Measurements from ENCODE around the gene PDIA4. TPM values are rescaled to one million over a fixed set of nuclear protein-coding genes. Genes with fewer than 3 reads are reported as not detected.

PDIA4 gene
- total RNA-seq, 4 donors from 2014 or later = 57.1 to 100 (median 61.6) TPM

GRCh38 chr7:149001427-149002068 lies 26.8 kb downstream of the PDIA4 start:
- H3K27me3 ChIP-seq = no peaks in the 10 kb centered on the region
- H3K4me1 ChIP-seq = no peaks in the 10 kb centered on the region
- no peak overlapping the region for H3K4me3 ChIP-seq
- no peak overlapping the region for H3K27ac ChIP-seq
- TF ChIP-seq POLR2A (IDR thresholded peaks at IDR 0.05) (no peak), CTCF (IDR thresholded peaks at IDR 0.05) (no peak)
- no peaks in the 10 kb centered on the region for H3K9me3 ChIP-seq
- peak in 1 of 3 donors; percentile 28 for DNase-seq
- peaks cover 0 to 38% (median 0%) of the 10 kb centered on the region in 3 donors for H3K36me3 ChIP-seq

GRCh38 chr7:149000961-149001360 lies 27.3 kb downstream of the PDIA4 start:
- TF ChIP-seq CTCF (IDR thresholded peaks at IDR 0.05) (no peak), POLR2A (IDR thresholded peaks at IDR 0.05) (no peak)
- no peak overlapping the region for H3K4me3 ChIP-seq
- H3K4me1 ChIP-seq = no peaks in the 10 kb centered on the region
- no peak for DNase-seq
- H3K27ac ChIP-seq = no peak overlapping the region
- H3K9me3 ChIP-seq = no peaks in the 10 kb centered on the region
- no peaks in the 10 kb centered on the region for H3K27me3 ChIP-seq
- peaks cover 0 to 32% (median 0%) of the 10 kb centered on the region in 3 donors for H3K36me3 ChIP-seq

- H3K27me3 ChIP-seq = no peaks in the 10 kb centered on the region
- H3K9me3 ChIP-seq = no peaks in the 10 kb centered on the region
- no peak for DNase-seq
- no peak overlapping the region for H3K27ac ChIP-seq
- H3K4me1 ChIP-seq = no peaks in the 10 kb centered on the region
- H3K4me3 ChIP-seq = no peak overlapping the region
- peaks cover 0 to 22% (median 0%) of the 10 kb centered on the region in 3 donors for H3K36me3 ChIP-seq
- TF ChIP-seq POLR2A (IDR thresholded peaks at IDR 0.05) = no peak
- no peak for TF ChIP-seq CTCF (IDR thresholded peaks at IDR 0.05)
Measured at GRCh38 chr7:148999192-148999591, 29.1 kb downstream of the PDIA4 start.

- H3K4me3 ChIP-seq = no peak overlapping the region
- peaks cover 0 to 6% (median 0%) of the 10 kb centered on the region in 3 donors for H3K36me3 ChIP-seq
- no peaks in the 10 kb centered on the region for H3K27me3 ChIP-seq
- DNase-seq = peak in 1 of 3 donors; percentile 6
- TF ChIP-seq CTCF (IDR thresholded peaks at IDR 0.05) = no peak
- no peak for TF ChIP-seq POLR2A (IDR thresholded peaks at IDR 0.05)
- no peaks in the 10 kb centered on the region for H3K4me1 ChIP-seq
- no peaks in the 10 kb centered on the region for H3K9me3 ChIP-seq
- H3K27ac ChIP-seq = no peak overlapping the region
Measured at GRCh38 chr7:148997497-148997896, 30.8 kb downstream of the PDIA4 start.

GRCh38 chr7:148994576-148994975 lies 33.7 kb downstream of the PDIA4 start:
- no peak overlapping the region for H3K27ac ChIP-seq
- no peak overlapping the region for H3K4me3 ChIP-seq
- H3K9me3 ChIP-seq = no peaks in the 10 kb centered on the region
- no peaks in the 10 kb centered on the region for H3K36me3 ChIP-seq
- H3K4me1 ChIP-seq = no peaks in the 10 kb centered on the region
- H3K27me3 ChIP-seq = no peaks in the 10 kb centered on the region
- TF ChIP-seq POLR2A (IDR thresholded peaks at IDR 0.05) (no peak), CTCF (IDR thresholded peaks at IDR 0.05) (no peak)
- peak in 1 of 3 donors; percentile 19 for DNase-seq
